B cell (primary cell): ENCODE results near the gene SH3RF1. TPM values are rescaled to one million over a fixed set of nuclear protein-coding genes. Genes with fewer than 3 reads are reported as not detected.

Source experiments
- ATAC-seq: fragments of 200-7000 bp; cut with Tn5 transposase; one replicate; pipeline ENCODE4 v1.10.0; 2021; ENCODE audit warnings: low read depth, mild to moderate bottlenecking, moderate number of reproducible peaks, moderate library complexity
- CTCF ChIA-PET: fragments of 350-600 bp; sonication (Branson Sonifier 250); formaldehyde crosslinking; loops from one replicate; lab custom pipeline; 2021; ENCODE audit warnings: antibody characterized with exemption, inconsistent platforms; lab: Charles Lee
- POLR2A ChIA-PET: fragments of 350-600 bp; sonication (Branson Sonifier 250); formaldehyde crosslinking; loops from one replicate; lab custom pipeline; 2021; ENCODE audit warnings: antibody characterized with exemption; lab: Charles Lee
- DNase-seq: peaks from one replicate; pipeline ENCODE4 v3.0.0; 2013
- H2AFZ ChIP-seq: 2 replicates; pipeline ENCODE4 v1.6.1; 2012; ENCODE audit warnings: mild to moderate bottlenecking, low read depth, low read length; ENCODE audit not compliant: insufficient read depth, poor library complexity, severe bottlenecking
- H3K27ac ChIP-seq, 2 donors: 1 replicate in 1 of 2; 2 replicates in 1 of 2; pipeline ENCODE4 v1.5.1; 2012 to 2013; ENCODE audit warnings: low read length in 2 of 2, mild to moderate bottlenecking in 2 of 2, moderate library complexity in 1 of 2
- H3K27me3 ChIP-seq, 4 experiments: fragments of 200-600 bp in 1 of 4; sonication (generic) in 1 of 4; replicated peaks in 1 of 4; 1 replicate in 2 of 4; 2 replicates in 2 of 4; pipeline versions ENCODE4 v1.6.1 to v1.7.0; 2013 to 2016; ENCODE audit warnings: low read length in 3 of 4, mild to moderate bottlenecking in 2 of 4, mixed read lengths in 1 of 4, moderate library complexity in 1 of 4; ENCODE audit not compliant: insufficient read depth in 4 of 4, control insufficient read depth in 3 of 4; ENCODE audit errors: control extremely low read depth in 1 of 4
- H3K36me3 ChIP-seq, 2 experiments: replicated peaks in 1 of 2; 1 replicate in 1 of 2; 2 replicates in 1 of 2; pipeline versions ENCODE4 v1.6.1 to v1.7.1; 2013; ENCODE audit warnings: low read length in 1 of 2; ENCODE audit not compliant: insufficient read depth in 2 of 2, control insufficient read depth in 1 of 2; ENCODE audit errors: control extremely low read depth in 1 of 2, extremely low read depth in 1 of 2
- H3K4me1 ChIP-seq, 2 donors: fragments of 200-600 bp in 1 of 2; sonication (generic) in 1 of 2; 1 replicate in 1 of 2; 2 replicates in 1 of 2; pipeline versions ENCODE4 v1.5.1 to v1.6.1; 2013 to 2017; ENCODE audit warnings: low read length in 2 of 2; ENCODE audit not compliant: control insufficient read depth in 2 of 2, insufficient read depth in 2 of 2
- H3K4me2 ChIP-seq: replicated peaks from 2 replicates; pipeline ENCODE3; 2012; ENCODE audit warnings: mild to moderate bottlenecking, low read depth, low read length; ENCODE audit not compliant: poor library complexity, severe bottlenecking
- H3K4me3 ChIP-seq, 5 experiments: fragments of 200-600 bp in 1 of 5; sonication (generic) in 1 of 5; 1 replicate in 3 of 5; 2 replicates in 2 of 5; pipeline versions ENCODE4 v1.5.1 to v1.7.0; 2011 to 2016; ENCODE audit warnings: low read length in 4 of 5, mild to moderate bottlenecking in 4 of 5, low read depth in 2 of 5, control low read depth in 1 of 5, moderate library complexity in 1 of 5; ENCODE audit not compliant: insufficient read depth in 1 of 5; ENCODE audit errors: control extremely low read depth in 1 of 5, extremely low read depth in 1 of 5
- H3K79me2 ChIP-seq: fragments of 200-600 bp; sonication (generic); one replicate; pipeline ENCODE4 v1.6.0; 2016; ENCODE audit warnings: low read length; ENCODE audit not compliant: control insufficient read depth, insufficient read depth
- H3K9ac ChIP-seq: fragments of 200-600 bp; sonication (generic); 2 replicates; pipeline ENCODE4 v1.6.1; 2017; ENCODE audit warnings: mild to moderate bottlenecking, low read length, moderate library complexity
- H3K9me3 ChIP-seq, 3 donors: one replicate each; pipeline versions ENCODE4 v1.6.1 to v1.7.1; 2013; ENCODE audit warnings: low read length in 2 of 3; ENCODE audit not compliant: control insufficient read depth in 2 of 3, insufficient read depth in 1 of 3; ENCODE audit errors: control extremely low read depth in 1 of 3
- H4K20me1 ChIP-seq: 2 replicates; pipeline ENCODE4 v1.6.0; 2012; ENCODE audit warnings: mild to moderate bottlenecking, low read length; ENCODE audit not compliant: insufficient read depth, control insufficient read depth, poor library complexity, severe bottlenecking
- H3K27ac Mint-ChIP-seq: one replicate; pipeline ENCODE4 v1.8.0; 2021; ENCODE audit warnings: mixed read lengths
- H3K27me3 Mint-ChIP-seq: one replicate; pipeline ENCODE4 v1.8.0; 2021; ENCODE audit warnings: mixed read lengths
- H3K4me1 Mint-ChIP-seq: one replicate; pipeline ENCODE4 v1.8.0; 2021; ENCODE audit warnings: mixed read lengths
- H3K4me3 Mint-ChIP-seq: one replicate; pipeline ENCODE4 v1.8.0; 2021; ENCODE audit warnings: mixed read lengths
- H3K9me3 Mint-ChIP-seq: one replicate; pipeline ENCODE4 v1.8.0; 2022; ENCODE audit warnings: mixed read lengths; ENCODE audit not compliant: insufficient read depth
- CTCF ChIP-seq: fragments of 200-600 bp; IDR thresholded peaks from one replicate; pipeline ENCODE4 v1.8.0; 2022; ENCODE audit warnings: antibody characterized with exemption, mild to moderate bottlenecking
- EZH2 ChIP-seq: IDR thresholded peaks from 2 replicates; pipeline ENCODE4 v1.6.1; 2012; ENCODE audit warnings: borderline replicate concordance, low read depth, mild to moderate bottlenecking, moderate library complexity, low read length; ENCODE audit not compliant: insufficient read depth, poor library complexity, severe bottlenecking
- WGBS: methylation state at CpG from one replicate; pipeline ENCODE4 v1.1.5; 2013; ENCODE audit warnings: missing lambda C conversion rate; ENCODE audit not compliant: insufficient coverage; 5-methylcytosine and 5-hydroxymethylcytosine counted together
- intact Hi-C: fragments of 100-400 bp; cut with micrococcal nuclease; formaldehyde crosslinking; loops from one replicate; pipeline ENCODE4 v1.10.0; 2022
- polyA plus RNA-seq: library from polyadenylated mRNA; depleted of rRNA; stranded (reverse); fragments of >200 nt; gene quantifications from 2 replicates; pipeline ENCODE4 v1.2.3, GENCODE V29; 2012
- total RNA-seq, 2 donors: library from RNA; stranded (reverse); fragments of 120-200 nt in 1 of 2; gene quantifications; 1 replicate in 1 of 2; 2 replicates in 1 of 2; pipeline versions ENCODE4 v1.2.3 to v1.2.4, GENCODE V29; 2013 to 2022

Gene SH3RF1
- total and polyA plus RNA-seq, 2 donors (not counting 1 experiment from before 2014, with no cell fraction given) = 2.0 to 5.4 TPM

- 90% methylated on average over 2 of the region's 5 CpGs for WGBS
- Histone ChIP-seq H3K27me3 (no peaks in the 10 kb centered on the region), H3K9me3 (no peaks in the 10 kb centered on the region), H3K27ac (no peak overlapping the region), H3K4me3 (no peak overlapping the region), H3K4me2 (no peak overlapping the region), H3K36me3 (no peaks in the 10 kb centered on the region), H3K79me2 (no peaks in the 10 kb centered on the region), H3K4me1 (no peaks in the 10 kb centered on the region), H4K20me1 (no peaks in the 10 kb centered on the region), H2AFZ (no peak overlapping the region), H3K9ac (no peak overlapping the region)
- no peaks in the 10 kb centered on the region for H3K9me3 Mint-ChIP-seq
- no peaks in the 10 kb centered on the region for H3K27me3 Mint-ChIP-seq
- no peak for ATAC-seq
- ChIA-PET POLR2A (no interaction called here), CTCF (no interaction called here)
- H3K4me3 Mint-ChIP-seq = no peak overlapping the region
- TF ChIP-seq EZH2 (no peak), CTCF (no peak)
- no peaks in the 10 kb centered on the region for H3K4me1 Mint-ChIP-seq
- intact Hi-C loops = no loop called here
- H3K27ac Mint-ChIP-seq = no peak overlapping the region
- no peak for DNase-seq
These were observed 203.8 kb downstream of the SH3RF1 start for GRCh38 chr4:169066934-169067333.

- Mint-ChIP-seq H3K4me3 (no peak overlapping the region), H3K4me1 (no peaks in the 10 kb centered on the region), H3K27ac (no peak overlapping the region), H3K27me3 (no peaks in the 10 kb centered on the region), H3K9me3 (no peaks in the 10 kb centered on the region)
- ATAC-seq (no peak), DNase-seq (no peak)
- Histone ChIP-seq H3K9me3 (no peaks in the 10 kb centered on the region), H3K4me2 (no peak overlapping the region), H2AFZ (no peak overlapping the region), H3K4me1 (no peaks in the 10 kb centered on the region), H3K4me3 (no peak overlapping the region), H3K27ac (no peak overlapping the region), H3K27me3 (no peaks in the 10 kb centered on the region), H3K79me2 (no peaks in the 10 kb centered on the region), H3K9ac (no peak overlapping the region), H3K36me3 (no peaks in the 10 kb centered on the region), H4K20me1 (no peaks in the 10 kb centered on the region)
- POLR2A ChIA-PET = no interaction called here
- TF ChIP-seq CTCF (no peak), EZH2 (no peak)
- 89% methylated on average over 2 of the region's 2 CpGs for WGBS
- intact Hi-C loops = no loop called here
- CTCF ChIA-PET = no interaction called here
These were observed 206.5 kb downstream of the SH3RF1 start for GRCh38 chr4:169064296-169064695.
